HG03280 (cell line): ENCODE results near the gene CLEC6A.
"Not testable (repeated sequence)": the region's sequence is repeated elsewhere in the genome, so short reads cannot be mapped to it uniquely, and the experiment has no call there.

Experiments
- ATAC-seq: cut with Tn5 transposase; IDR thresholded peaks from one replicate; pipeline ENCODE4 v1.9.1; 2021; ENCODE audit warnings: mild to moderate bottlenecking, moderate library complexity; ENCODE audit not compliant: unreplicated experiment

Gene CLEC6A

DNA sequence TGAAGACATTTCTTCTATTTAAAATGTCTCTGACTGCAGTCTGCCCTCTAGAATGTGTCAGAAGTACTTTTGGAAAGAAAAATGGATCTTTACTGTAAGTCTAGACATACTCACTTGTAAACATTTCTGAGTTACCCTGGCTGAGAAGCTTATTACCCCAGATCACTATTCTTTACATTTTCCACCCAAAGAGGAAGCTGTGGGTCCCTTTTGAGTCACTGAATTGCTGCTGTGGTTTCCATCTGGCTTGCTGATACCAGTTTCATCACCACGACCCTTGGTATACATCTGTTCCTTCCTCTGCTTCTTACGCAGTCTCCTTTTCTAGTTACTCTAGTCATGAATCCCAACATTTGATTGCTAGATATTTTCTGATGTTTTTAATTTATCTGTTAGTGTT lies 37.3 kb downstream of the CLEC6A start:
- peak; percentile 97 for ATAC-seq

DNA sequence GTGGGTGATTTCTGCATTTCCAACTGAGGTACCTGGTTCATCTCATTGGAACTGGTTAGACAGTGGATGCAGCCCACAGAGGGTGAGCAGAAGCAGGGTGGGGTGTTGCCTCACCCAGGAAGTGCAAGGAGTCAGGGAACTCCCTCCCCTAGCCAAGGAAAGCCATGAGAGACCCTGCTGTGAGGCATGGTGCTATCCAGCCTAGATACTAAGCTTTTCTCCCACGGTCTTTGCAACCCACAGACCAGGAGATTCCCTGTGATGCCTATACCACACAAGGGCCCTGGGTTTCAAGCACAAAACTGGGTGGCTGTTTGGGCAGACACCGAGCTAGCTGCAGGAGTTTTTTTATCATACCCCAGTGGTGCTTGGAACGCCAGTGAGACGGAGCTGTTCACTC lies 39.9 kb downstream of the CLEC6A start:
- not testable (repeated sequence) for ATAC-seq

DNA sequence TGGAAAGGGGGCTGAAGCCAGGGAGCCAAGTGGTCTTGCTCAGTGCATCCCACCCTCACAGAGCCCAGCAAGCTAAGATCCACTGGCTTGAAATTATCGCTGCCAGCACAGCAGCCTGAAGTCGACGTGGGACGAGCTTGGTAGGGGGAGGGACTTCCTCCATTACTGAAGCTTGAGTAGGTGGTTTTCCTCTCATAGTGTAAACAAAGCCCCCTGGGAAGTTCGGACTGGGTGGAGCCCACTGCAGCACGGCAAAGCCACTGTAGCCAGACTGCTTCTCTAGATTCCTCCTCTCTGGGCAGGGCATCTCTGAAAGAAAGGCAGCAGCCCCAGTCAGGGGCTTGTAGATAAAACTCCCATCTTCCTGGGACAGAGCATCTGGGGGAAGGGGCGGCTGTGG lies 40.3 kb downstream of the CLEC6A start:
- not testable (repeated sequence) for ATAC-seq

DNA sequence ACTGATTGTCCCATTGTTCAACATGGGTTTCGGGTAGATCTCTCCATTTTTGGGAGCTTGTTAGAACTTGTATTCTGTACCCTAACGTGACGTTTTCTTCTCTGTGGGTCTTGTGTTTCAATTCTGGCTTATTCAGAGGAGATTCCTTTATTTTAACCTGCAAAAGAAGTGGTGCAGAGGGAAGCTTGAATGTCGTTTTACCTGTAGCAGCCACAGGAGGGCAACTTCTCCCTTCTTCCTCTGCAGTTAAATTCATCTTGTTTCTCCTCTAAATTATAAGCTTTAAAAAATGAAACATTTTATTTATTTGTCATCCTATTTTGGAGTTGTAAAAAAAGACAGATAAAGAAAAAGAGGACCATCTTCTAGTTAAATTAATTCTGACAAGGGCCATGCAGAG lies 43.9 kb downstream of the CLEC6A start:
- ATAC-seq: no peak

DNA sequence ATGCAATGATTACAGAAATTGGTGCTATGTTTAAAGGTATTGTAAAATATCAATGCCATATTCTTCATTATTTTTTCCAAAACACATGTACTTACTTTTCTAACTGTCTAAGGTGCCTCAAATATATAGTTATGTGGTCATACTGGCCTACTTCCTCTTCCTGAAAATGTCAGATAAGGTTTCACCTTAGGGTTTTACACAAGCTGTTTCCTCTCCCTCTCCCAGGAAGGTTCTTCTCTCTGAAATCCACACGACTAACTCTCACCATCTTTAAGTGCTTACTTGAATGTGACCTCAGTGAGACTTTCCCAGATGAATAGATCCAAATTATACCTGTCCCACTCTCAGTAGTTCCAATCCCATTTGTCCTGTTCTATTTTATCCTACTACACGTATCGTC lies 46.0 kb downstream of the CLEC6A start:
- ATAC-seq: no peak

DNA sequence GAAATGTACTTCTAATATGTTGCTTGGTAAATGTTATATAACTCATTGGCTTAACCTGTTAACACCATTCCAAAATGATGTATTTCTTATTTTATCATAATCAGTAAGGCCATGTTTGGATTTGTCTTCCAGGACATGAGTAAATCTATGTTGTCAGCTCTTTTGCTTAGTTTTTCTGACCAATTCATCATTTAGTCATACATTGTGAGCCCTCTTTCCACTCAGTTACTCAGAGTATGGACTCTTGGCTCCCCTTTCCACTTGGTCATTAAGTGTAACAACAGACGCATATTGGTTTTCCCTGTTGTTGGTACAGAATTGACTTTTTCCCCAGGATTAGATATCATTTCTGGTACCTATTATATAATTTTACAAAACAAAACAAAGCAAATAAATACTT lies 48.6 kb downstream of the CLEC6A start:
- no peak for ATAC-seq

DNA sequence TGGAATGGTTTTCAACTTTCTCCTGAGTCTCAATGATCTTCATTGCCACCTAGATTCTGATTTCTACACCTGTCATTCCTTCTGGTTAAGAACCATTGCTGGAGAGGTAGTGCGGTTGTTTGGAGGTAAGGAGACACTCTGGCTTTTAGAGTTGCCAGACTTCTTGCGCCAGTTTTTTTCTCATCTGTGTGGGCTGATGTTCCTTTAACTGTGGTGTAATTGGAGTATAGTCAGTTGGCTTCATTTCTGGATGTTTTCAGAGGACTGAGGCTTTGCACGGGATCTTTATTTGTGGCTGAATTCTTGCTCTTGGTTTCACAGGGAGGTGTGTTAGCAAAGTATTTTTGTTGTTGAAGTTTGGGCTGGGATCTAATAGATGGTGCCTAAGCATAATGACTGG lies 51.8 kb downstream of the CLEC6A start:
- ATAC-seq: no peak

DNA sequence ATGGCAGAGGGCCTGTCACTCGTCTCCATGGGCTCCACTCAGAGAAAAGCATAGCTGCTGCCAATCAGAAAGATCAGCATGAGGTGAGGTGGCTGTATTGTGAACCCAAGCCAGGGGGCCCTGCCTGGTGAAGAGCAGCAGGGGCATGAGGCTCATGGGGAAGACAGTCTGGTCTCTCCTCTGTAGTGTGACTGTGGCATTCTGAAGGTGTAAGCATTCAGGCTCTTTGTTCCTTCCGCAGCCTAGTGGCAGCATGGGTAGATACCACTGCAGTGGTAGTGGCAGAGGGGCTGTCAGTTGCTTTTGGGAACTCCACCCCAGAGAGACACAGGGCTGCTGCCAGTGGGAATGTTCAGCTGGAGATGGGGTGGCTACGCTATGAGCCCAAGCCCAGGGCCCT lies 52.5 kb downstream of the CLEC6A start:
- ATAC-seq: no peak

DNA sequence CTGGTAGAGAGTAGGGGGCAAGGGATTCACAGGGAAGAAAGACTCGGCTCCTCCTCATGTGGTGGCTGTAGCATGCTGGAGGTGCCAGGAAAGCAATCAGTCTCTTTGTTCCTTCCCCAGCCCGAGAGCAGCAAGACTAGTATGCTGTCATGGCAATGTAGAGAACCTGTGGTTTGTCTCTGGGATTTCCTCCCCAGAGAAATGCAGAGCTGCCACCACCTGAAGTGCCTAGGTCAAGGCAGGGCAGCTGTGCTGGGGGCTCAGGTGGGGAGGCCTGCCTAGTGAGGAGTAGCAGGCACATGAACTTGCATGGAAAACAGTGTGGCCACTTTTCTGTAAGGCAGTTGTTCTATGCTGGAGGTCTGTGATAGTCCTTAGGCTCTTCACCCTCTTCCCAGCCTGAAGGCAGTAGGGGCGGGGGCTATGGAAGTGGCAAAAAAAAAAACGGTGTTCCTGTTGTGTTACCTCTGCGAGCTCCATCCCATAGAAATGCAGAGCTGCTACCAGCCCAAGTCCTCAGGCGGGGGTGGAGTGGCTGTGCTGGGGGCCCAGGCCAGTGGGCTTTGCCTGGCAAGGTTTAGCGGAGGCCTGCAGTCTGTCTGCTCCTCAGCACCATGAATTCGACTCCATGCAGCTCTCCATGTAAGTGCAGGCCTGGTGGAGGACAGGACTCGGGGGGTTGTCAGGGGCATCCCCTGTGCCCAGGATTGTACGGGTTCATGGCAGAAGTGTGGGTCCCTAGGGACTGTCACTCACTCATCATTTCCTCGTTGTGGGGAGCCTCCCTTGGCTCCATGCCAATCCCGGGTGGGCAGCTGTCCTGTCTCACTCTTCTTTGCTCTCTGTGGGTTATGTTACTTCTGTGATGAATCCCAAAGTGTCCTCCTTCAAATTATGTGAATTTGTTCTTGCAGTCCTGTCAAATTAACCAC lies 53.4 kb downstream of the CLEC6A start:
- ATAC-seq: no peak

DNA sequence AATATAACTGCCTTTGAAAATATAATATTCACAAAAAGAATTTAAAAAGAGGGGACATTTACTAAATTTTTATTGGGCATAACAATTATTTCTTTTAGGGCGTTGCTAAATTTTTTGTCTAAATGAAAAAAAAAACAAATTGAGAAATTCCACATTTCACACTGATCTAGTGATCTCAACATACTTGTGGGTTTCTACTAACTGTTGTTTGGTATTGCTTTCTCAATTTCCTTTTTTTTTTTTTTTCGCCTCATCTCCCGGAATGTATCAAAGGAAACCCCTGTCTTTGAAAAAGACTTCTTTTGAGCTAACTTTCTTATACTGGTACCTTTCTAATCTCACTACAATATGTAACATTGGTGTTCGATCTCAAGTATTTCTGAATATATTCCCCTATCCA lies 57.5 kb downstream of the CLEC6A start, which contains the start of gene CLEC4D:
Gene CLEC4D, plus strand, starts transcription at position 248 of the 400 bp plus-strand sequence. CDS start 230 bp downstream, outside the sequence.
- ATAC-seq: no peak

DNA sequence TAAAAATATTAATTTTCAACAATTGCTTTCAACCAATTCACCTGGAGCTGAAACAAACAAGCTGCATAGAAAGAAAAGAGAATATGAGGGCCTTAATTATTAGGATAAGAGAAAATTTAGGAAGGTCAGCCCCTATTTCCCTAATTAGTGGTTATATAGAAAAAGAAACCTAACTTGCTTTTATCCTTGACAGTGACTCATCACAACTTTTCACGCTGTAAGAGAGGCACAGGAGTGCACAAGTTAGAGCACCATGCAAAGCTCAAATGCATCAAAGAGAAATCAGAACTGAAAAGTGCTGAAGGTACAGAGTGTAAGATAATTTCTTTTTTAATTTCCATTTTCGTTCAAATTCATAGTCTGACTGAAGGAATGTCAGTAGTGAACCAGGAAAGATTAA lies 62.2 kb downstream of the CLEC6A start:
- no peak for ATAC-seq

DNA sequence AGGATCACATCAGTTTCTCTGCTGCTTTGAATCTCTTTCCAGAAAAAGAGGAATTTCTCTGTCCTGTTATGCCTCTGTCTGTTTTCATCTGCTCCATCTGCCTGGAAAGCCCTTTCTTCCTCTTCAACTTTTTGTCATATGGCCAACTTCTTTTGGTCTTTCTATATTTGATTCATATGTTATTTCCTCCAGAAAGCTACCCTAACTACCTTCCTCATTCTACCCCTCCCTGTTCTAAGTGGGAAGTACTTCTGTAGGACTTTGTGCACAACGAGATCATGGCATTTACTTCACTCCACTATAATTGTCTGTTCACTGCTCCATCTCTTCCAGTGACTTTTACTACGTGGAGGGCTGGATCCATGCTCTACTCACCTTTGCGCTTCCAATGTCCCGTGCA lies 63.4 kb downstream of the CLEC6A start:
- ATAC-seq: no peak

DNA sequence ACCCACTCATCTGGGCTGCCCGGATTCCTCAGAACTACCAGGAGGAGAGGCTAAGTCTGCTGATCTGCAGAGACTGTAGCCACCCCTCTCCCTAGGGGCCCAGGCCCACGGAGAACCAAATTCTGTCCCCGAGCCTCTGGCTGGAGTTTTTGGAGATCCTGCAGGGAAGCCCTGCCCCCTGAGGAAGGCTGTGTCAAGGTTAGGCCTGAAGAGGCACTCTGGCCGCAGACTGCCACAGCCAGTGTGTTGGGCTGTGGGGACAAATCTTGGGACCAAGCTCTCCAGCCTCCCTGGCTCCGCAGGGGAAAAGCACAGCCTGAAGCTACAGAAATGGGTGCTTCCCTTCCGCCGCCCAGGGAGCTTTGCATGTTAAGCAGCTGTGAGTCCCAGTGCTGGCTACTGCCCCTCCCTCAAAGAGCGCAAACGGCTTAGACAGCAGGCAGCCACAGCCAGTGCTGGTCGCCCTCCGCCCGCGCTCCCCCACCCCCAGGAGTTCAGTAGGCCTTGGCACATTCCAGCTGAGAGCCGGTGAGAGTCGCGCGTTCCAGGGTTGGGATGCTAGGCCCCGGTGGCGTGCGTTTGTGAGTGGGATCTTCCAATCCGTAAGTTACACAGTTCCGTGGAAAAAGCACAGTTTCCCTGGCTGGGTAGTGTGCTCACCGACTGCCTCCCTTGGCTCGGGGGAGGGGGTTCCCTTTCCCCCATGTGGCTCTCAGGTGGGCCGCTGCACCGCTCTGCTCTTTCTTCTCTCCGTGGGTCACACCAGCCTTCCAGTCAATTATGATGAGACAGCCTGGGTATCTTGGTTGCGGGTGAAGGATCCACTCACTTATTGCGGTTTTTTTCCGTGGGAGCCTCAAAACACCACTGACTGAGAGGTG lies 71.7 kb downstream of the CLEC6A start:
- no peak for ATAC-seq
